ENCODE measurements around the gene SSX4B.
"Not testable (repeated sequence)": the region's sequence is repeated elsewhere in the genome, so short reads cannot be mapped to it uniquely, and the experiment has no call there.

DNA sequence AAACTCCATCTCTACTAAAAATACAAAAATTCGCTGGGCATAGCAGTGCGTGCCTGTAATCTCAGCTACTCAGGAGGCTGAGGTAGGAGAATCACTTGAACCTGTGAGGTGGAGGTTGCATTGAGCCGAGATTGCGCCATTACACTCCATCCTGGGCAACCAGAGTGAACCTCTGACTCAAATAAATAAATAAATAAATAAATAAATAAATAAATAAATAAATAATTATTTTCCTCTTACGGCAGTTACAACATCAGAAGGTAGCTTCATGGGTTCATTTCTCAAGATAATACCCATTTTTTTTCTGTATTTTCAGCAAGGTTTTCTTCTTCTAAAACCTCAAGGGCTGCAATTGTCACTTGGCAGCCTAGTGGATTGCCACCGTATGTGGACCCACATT, 35.4 kb upstream of the SSX4B start:
- TF ChIP-seq, protein P1, sequence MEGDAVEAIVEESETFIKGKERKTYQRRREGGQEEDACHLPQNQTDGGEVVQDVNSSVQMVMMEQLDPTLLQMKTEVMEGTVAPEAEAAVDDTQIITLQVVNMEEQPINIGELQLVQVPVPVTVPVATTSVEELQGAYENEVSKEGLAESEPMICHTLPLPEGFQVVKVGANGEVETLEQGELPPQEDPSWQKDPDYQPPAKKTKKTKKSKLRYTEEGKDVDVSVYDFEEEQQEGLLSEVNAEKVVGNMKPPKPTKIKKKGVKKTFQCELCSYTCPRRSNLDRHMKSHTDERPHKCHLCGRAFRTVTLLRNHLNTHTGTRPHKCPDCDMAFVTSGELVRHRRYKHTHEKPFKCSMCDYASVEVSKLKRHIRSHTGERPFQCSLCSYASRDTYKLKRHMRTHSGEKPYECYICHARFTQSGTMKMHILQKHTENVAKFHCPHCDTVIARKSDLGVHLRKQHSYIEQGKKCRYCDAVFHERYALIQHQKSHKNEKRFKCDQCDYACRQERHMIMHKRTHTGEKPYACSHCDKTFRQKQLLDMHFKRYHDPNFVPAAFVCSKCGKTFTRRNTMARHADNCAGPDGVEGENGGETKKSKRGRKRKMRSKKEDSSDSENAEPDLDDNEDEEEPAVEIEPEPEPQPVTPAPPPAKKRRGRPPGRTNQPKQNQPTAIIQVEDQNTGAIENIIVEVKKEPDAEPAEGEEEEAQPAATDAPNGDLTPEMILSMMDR (IDR thresholded peaks at IDR 0.05), result not testable (repeated sequence)
- TF ChIP-seq POLR2A (IDR thresholded peaks at IDR 0.05), result not testable (repeated sequence)
